ENCODE measurements around the gene R3HDML. TPM values are rescaled to one million over a fixed set of nuclear protein-coding genes. Genes with fewer than 3 reads are reported as not detected.
"Not testable (repeated sequence)": the region's sequence is repeated elsewhere in the genome, so short reads cannot be mapped to it uniquely, and the experiment has no call there.

Gene R3HDML
- total and polyA plus RNA-seq, 9 donors, result not detected

- H3K4me1 ChIP-seq (ENCODE audit: control insufficient read depth, insufficient read depth, low read length), result not testable (repeated sequence)
- WGBS (ENCODE audit: insufficient coverage), result 81% methylated on average over 10 of the region's 10 CpGs
Measured at GRCh38 chr20:44345941-44346340, 9.1 kb downstream of the R3HDML start.

GRCh38 chr20:44348168-44348659 lies 11.4 kb downstream of the R3HDML start:
- no peak overlapping the region for H3K27ac ChIP-seq (ENCODE audit: low read length)
- H3K36me3 ChIP-seq (ENCODE audit: control insufficient read depth, insufficient read depth, low read length), result no peaks in the 10 kb centered on the region
- 83% methylated on average over 1 of the region's 4 CpGs for WGBS (ENCODE audit: insufficient coverage)
- no peak overlapping the region for H3K4me3 ChIP-seq (ENCODE audit: low read length)
- H3K27me3 ChIP-seq (ENCODE audit: control insufficient read depth, insufficient read depth, low read length), result no peaks in the 10 kb centered on the region
- no peaks in the 10 kb centered on the region for H3K4me1 ChIP-seq (ENCODE audit: control insufficient read depth, insufficient read depth, low read length)
- H3K9me3 ChIP-seq (replicated peaks; ENCODE audit: control insufficient read depth, low read depth, low read length), result no peaks in the 10 kb centered on the region
- DNase-seq, result no peak

More at GRCh38 chr20:44345941-44346340, 9.1 kb downstream of the R3HDML start:
- not testable (repeated sequence) for H3K27me3 ChIP-seq (ENCODE audit: control insufficient read depth, insufficient read depth, low read length); H3K9me3 ChIP-seq (replicated peaks; ENCODE audit: control insufficient read depth, low read depth, low read length); H3K36me3 ChIP-seq (ENCODE audit: control insufficient read depth, insufficient read depth, low read length); H3K4me3 ChIP-seq (ENCODE audit: low read length); H3K27ac ChIP-seq (ENCODE audit: low read length); DNase-seq

GRCh38 chr20:44349349-44349748 lies 12.5 kb downstream of the R3HDML start:
- 83% methylated on average over 1 of the region's 3 CpGs for WGBS (ENCODE audit: insufficient coverage)
- Histone ChIP-seq H3K4me1 (ENCODE audit: control insufficient read depth, insufficient read depth, low read length) (no peaks in the 10 kb centered on the region), H3K27me3 (ENCODE audit: control insufficient read depth, insufficient read depth, low read length) (no peaks in the 10 kb centered on the region), H3K36me3 (ENCODE audit: control insufficient read depth, insufficient read depth, low read length) (no peaks in the 10 kb centered on the region), H3K4me3 (ENCODE audit: low read length) (no peak overlapping the region), H3K9me3 (replicated peaks; ENCODE audit: control insufficient read depth, low read depth, low read length) (no peaks in the 10 kb centered on the region), H3K27ac (ENCODE audit: low read length) (no peak overlapping the region)
- no peak for DNase-seq

GRCh38 chr20:44350567-44350966 lies 13.7 kb downstream of the R3HDML start:
- Histone ChIP-seq H3K27me3 (ENCODE audit: control insufficient read depth, insufficient read depth, low read length) (no peaks in the 10 kb centered on the region), H3K4me3 (ENCODE audit: low read length) (no peak overlapping the region), H3K27ac (ENCODE audit: low read length) (no peak overlapping the region), H3K9me3 (replicated peaks; ENCODE audit: control insufficient read depth, low read depth, low read length) (no peaks in the 10 kb centered on the region), H3K4me1 (ENCODE audit: control insufficient read depth, insufficient read depth, low read length) (no peaks in the 10 kb centered on the region), H3K36me3 (ENCODE audit: control insufficient read depth, insufficient read depth, low read length) (no peaks in the 10 kb centered on the region)
- 60% methylated on average over 2 of the region's 6 CpGs for WGBS (ENCODE audit: insufficient coverage)
- DNase-seq, result no peak

GRCh38 chr20:44354979-44355497 lies 18.2 kb downstream of the R3HDML start:
- DNase-seq, result no peak
- WGBS (ENCODE audit: insufficient coverage), result 61% methylated on average over 3 of the region's 6 CpGs
- Histone ChIP-seq H3K27ac (ENCODE audit: low read length) (no peak overlapping the region), H3K4me1 (ENCODE audit: control insufficient read depth, insufficient read depth, low read length) (no peaks in the 10 kb centered on the region), H3K9me3 (replicated peaks; ENCODE audit: control insufficient read depth, low read depth, low read length) (no peaks in the 10 kb centered on the region), H3K36me3 (ENCODE audit: control insufficient read depth, insufficient read depth, low read length) (no peaks in the 10 kb centered on the region), H3K4me3 (ENCODE audit: low read length) (no peak overlapping the region), H3K27me3 (ENCODE audit: control insufficient read depth, insufficient read depth, low read length) (no peaks in the 10 kb centered on the region)

GRCh38 chr20:44355498-44356352 lies 18.9 kb downstream of the R3HDML start, which contains the start of gene HNF4A:
Gene HNF4A (plus strand): TSS chr20:44355699. CDS start chr20:44355805, 106 bp downstream.
- Histone ChIP-seq H3K4me1 (ENCODE audit: control insufficient read depth, insufficient read depth, low read length) (no peaks in the 10 kb centered on the region), H3K9me3 (replicated peaks; ENCODE audit: control insufficient read depth, low read depth, low read length) (no peaks in the 10 kb centered on the region), H3K4me3 (ENCODE audit: low read length) (no peak within 1 kb of the TSS), H3K27ac (ENCODE audit: low read length) (no peak within 1 kb of the TSS), H3K36me3 (ENCODE audit: control insufficient read depth, insufficient read depth, low read length) (no peaks in the 10 kb centered on the region), H3K27me3 (ENCODE audit: control insufficient read depth, insufficient read depth, low read length) (no peaks in the 10 kb centered on the region)
- 78% methylated on average over 33 of the region's 40 CpGs for WGBS (ENCODE audit: insufficient coverage)
- no peak for DNase-seq

GRCh38 chr20:44356353-44356723 lies 19.5 kb downstream of the R3HDML start:
- 80% methylated on average over 12 of the region's 14 CpGs for WGBS (ENCODE audit: insufficient coverage)
- H3K27me3 ChIP-seq (ENCODE audit: control insufficient read depth, insufficient read depth, low read length), result no peaks in the 10 kb centered on the region
- H3K4me3 ChIP-seq (ENCODE audit: low read length), result no peak overlapping the region
- H3K9me3 ChIP-seq (replicated peaks; ENCODE audit: control insufficient read depth, low read depth, low read length), result no peaks in the 10 kb centered on the region
- no peaks in the 10 kb centered on the region for H3K4me1 ChIP-seq (ENCODE audit: control insufficient read depth, insufficient read depth, low read length)
- no peak overlapping the region for H3K27ac ChIP-seq (ENCODE audit: low read length)
- DNase-seq, result no peak
- H3K36me3 ChIP-seq (ENCODE audit: control insufficient read depth, insufficient read depth, low read length), result no peaks in the 10 kb centered on the region

- no peaks in the 10 kb centered on the region for H3K4me1 ChIP-seq (ENCODE audit: control insufficient read depth, insufficient read depth, low read length)
- DNase-seq, result no peak
- no CpG with 5 or more reads among the region's 2 CpGs for WGBS (ENCODE audit: insufficient coverage)
- H3K9me3 ChIP-seq (replicated peaks; ENCODE audit: control insufficient read depth, low read depth, low read length), result no peaks in the 10 kb centered on the region
- no peak overlapping the region for H3K27ac ChIP-seq (ENCODE audit: low read length)
- no peaks in the 10 kb centered on the region for H3K27me3 ChIP-seq (ENCODE audit: control insufficient read depth, insufficient read depth, low read length)
- H3K4me3 ChIP-seq (ENCODE audit: low read length), result no peak overlapping the region
- no peaks in the 10 kb centered on the region for H3K36me3 ChIP-seq (ENCODE audit: control insufficient read depth, insufficient read depth, low read length)
Measured at GRCh38 chr20:44357020-44357419, 20.2 kb downstream of the R3HDML start.

- Histone ChIP-seq H3K27me3 (ENCODE audit: control insufficient read depth, insufficient read depth, low read length) (no peaks in the 10 kb centered on the region), H3K36me3 (ENCODE audit: control insufficient read depth, insufficient read depth, low read length) (no peaks in the 10 kb centered on the region), H3K4me3 (ENCODE audit: low read length) (no peak overlapping the region), H3K9me3 (replicated peaks; ENCODE audit: control insufficient read depth, low read depth, low read length) (no peaks in the 10 kb centered on the region), H3K27ac (ENCODE audit: low read length) (no peak overlapping the region), H3K4me1 (ENCODE audit: control insufficient read depth, insufficient read depth, low read length) (no peaks in the 10 kb centered on the region)
- no CpG with 5 or more reads among the region's 4 CpGs for WGBS (ENCODE audit: insufficient coverage)
- DNase-seq, result no peak
Measured at GRCh38 chr20:44357555-44358125, 20.8 kb downstream of the R3HDML start.

GRCh38 chr20:44358776-44359175 lies 21.9 kb downstream of the R3HDML start:
- no peak overlapping the region for H3K27ac ChIP-seq (ENCODE audit: low read length)
- H3K4me1 ChIP-seq (ENCODE audit: control insufficient read depth, insufficient read depth, low read length), result no peaks in the 10 kb centered on the region
- H3K27me3 ChIP-seq (ENCODE audit: control insufficient read depth, insufficient read depth, low read length), result no peaks in the 10 kb centered on the region
- H3K36me3 ChIP-seq (ENCODE audit: control insufficient read depth, insufficient read depth, low read length), result no peaks in the 10 kb centered on the region
- 100% methylated on average over 1 of the region's 8 CpGs for WGBS (ENCODE audit: insufficient coverage)
- no peak overlapping the region for H3K4me3 ChIP-seq (ENCODE audit: low read length)
- no peaks in the 10 kb centered on the region for H3K9me3 ChIP-seq (replicated peaks; ENCODE audit: control insufficient read depth, low read depth, low read length)
- DNase-seq, result no peak

All from muscle of leg (tissue), 11 donors.